OCI-LY1 (cell line): Measurements from ENCODE around the gene DYRK2.

Source experiments
- CTCF ChIP-seq: fragments of 200-600 bp; sonication (generic), shearing (Covaris generic); IDR thresholded peaks from 2 replicates; pipeline ENCODE4 v1.5.1; 2017; ENCODE audit warnings: mild to moderate bottlenecking, antibody characterized with exemption, low read length, moderate library complexity, mixed read lengths
- EZH2 ChIP-seq: fragments of 200-600 bp; sonication (generic), shearing (Covaris generic); IDR thresholded peaks from 2 replicates; pipeline ENCODE4 v1.8.0; 2017; ENCODE audit warnings: borderline replicate concordance, mixed run types, mild to moderate bottlenecking, antibody characterized with exemption, low read length, moderate library complexity, mixed read lengths

GRCh38 chr12:67661311-67662021 is 12.9 kb downstream of the DYRK2 start:
- TF ChIP-seq CTCF: no peak
- no peak for TF ChIP-seq EZH2
